NCI-H1417 (cell line): Measurements from ENCODE around the gene SCO2.
A peak's percentile ranks its signal among the peaks of the same experiment; 100 is the strongest.

ENCODE experiments used
- DNase-seq, 3 experiments: peaks; one replicate each; lab custom pipeline; 2025; lab: John Stamatoyannopoulos, UW

The SCO2 gene

DNA sequence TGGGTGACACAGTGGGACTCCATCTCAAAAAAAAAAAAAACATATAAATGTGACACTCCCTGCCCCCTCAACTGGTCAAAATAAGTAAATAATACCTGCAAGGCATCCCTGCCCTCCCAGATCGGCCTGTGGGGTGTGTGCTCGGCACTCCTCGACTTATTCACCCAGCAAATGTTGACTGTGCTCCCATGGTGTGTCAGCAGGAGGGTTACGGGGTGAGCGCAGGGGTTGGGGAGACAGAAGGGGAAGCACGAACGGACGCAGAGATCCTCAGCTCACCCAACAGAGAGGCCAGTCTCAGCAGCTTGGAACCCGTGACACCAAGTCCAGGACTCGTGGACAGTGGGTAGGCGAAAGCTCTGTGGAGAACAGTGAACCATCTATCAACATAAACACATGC lies 45.7 kb downstream of the SCO2 start:
- DNase-seq, result peak in 1 of 3 experiments; percentile 7

DNA sequence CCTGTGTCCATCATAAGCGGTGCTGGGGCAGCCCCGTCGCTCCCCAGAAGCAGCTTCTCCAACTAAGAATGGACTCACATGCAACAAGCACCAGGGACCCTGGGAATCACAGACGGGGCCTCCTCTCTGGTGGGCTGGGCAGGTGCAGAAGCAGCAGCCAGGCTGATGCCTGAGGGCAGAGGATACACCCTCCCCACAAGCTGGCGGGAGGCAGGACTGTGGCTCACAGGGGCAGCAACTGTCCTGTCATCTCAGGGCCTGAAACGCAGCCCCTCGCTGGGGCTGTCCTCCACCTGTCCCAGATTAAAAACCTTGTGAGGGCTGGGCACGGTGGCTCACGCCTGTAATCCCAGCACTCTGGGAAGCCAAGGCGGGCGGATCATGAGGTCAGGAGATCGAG lies 47.5 kb downstream of the SCO2 start:
- no peak for DNase-seq

DNA sequence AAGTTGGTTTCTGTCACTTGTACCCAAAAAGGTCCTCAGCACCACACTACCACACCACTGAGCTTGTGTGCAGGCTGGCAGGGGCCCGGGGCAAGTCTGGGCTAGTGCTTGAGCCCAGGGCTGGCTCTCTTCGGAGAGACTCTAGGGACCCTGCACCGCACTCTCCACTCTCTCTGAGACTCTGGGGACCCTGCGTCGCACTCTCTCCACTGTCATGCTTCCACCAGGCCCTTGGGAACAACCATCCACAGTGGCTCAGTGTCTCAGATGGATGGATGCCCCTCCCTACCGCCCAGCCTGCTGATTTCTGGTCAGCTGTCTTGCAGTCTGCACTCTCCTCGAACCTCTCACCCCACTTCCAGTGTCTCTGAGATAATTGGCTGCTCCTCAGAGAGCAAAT lies 48.5 kb downstream of the SCO2 start:
- peak in 2 of 3 experiments; percentile 6 to 11 for DNase-seq

DNA sequence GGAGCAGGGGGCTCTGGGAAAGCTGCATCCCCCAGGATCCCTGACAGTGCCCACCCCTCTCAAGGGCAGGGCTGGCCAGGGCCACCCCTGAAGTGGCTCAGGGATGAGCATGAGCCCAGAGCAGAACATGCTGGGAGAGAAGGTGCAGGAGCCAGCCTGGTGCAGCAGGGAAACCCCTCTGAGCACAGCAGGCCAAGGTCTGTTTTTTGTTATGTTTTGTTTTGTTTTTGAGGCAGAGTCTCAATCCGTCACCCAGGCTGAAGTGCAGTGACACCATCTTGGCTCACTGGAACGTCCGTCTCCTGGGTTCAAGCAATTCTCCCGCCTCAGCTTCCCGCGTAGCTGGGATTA lies 49.8 kb downstream of the SCO2 start:
- DNase-seq, result no peak

DNA sequence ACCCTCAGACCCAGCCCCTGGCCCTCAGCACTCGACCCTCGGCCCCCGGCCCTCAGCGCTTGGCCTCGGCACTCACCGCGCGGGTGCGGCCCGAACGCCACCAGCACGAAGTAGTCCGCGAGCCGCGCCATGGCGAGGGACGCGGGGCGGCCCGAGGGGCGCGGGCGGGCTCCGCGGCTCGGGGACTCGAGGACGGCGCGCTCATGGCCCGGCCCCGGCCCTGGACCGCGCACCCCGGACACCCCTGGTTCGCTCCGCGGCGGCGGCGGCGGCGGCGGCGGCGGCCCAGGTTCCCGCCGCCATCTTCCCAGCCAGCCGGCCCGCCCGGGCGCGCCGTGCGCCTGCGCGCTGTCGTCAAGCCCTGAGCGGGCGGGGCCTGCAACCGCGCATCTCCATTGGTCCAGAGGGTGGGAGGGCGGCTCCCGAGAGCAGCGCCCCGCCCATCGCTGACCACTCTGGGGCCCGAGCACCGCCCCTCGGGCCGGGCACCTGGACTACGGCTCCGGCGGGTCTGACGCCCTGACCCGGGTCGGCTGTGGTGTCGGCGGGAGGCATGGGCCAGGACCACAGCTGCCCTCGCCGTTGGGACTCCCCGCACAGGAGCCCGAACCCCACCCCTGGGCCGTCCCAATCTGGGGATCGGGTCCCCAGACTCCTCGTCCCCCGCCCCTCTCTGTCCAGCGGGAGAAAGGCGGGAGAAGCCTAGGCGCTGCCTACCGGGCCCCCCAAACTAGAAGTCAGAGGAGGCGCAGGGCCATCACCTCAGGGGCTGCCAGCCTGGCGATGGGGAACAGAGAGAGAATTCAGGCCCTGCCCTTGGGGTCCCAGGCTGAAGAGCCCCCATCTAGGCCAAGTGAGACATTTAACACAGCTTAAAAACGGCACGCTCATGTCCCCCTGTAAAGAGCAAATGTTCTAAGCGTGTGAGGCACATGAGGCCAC lies 50.4 kb downstream of the SCO2 start, which contains the start of gene SBF1:
TSS of gene SBF1 (minus strand) at position 326 of the 942 bp plus-strand sequence. CDS start at position 131, 195 bp downstream.
- peak; percentile 66 to 90 (median 85) for DNase-seq

DNA sequence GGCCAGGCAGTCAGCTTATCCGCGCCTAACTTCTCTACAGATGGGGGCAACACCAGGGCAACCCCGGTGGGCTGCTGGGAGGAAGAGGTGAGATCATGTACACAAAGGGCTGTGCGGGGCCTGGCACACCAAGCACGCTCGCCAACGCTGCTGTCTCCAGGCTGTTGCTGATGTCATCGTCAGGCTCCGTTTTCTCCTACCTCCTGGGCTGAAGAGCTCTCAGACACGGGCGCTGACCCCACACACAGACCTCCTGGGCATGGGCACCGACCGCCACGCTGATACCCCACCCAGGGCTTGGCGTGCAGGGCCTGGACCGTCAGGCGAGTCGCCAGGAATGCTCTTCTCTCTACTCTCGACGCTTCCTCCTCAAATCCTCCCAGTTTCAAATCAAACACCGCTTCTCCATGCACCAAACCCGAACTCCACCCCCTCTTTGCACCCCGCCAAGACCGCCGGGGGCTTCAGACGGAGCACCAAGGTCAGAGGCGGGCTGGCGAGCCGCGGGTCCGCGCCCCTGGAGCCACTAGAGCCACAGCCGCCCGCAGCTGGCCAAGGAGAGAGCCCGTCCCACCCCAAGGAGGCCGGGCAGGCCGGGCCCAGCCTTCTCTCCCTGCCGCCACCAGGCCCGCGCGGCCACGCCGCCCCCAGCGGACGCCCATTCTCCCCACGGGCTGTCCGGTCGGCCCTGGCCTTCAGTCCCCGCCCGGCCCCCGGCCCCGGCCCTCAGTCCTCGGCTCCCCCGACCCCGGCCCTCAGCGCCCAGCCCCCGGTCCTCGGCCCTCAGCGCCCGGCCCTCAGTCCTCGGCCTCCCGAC lies 51.3 kb downstream of the SCO2 start:
- peak in 2 of 3 experiments; percentile 26 to 44 for DNase-seq
